Ascending aorta (tissue), 2 donors: ENCODE measurements around the gene PTGER2. TPM values are rescaled to one million over a fixed set of nuclear protein-coding genes. Genes with fewer than 3 reads are reported as not detected.

ENCODE experiments used
- DNase-seq, 2 donors: peaks; one replicate each; pipeline ENCODE4 v3.0.0-alpha.2; 2019; ENCODE audit warnings: low spot score in 2 of 2
- H3K27ac ChIP-seq, 2 donors: fragments of 200-600 bp; sonication (generic); one replicate each; pipeline ENCODE4 v1.5.1; 2016 to 2017; ENCODE audit warnings: mild to moderate bottlenecking in 1 of 2
- H3K27me3 ChIP-seq: fragments of 200-600 bp; sonication (generic); one replicate; pipeline ENCODE4 v1.5.1; 2017
- H3K36me3 ChIP-seq, 2 donors: fragments of 200-600 bp; sonication (generic); one replicate each; pipeline ENCODE4 v1.5.1; 2016
- H3K4me1 ChIP-seq, 2 donors: fragments of 200-600 bp; sonication (generic); one replicate each; pipeline ENCODE4 v1.5.1; 2016 to 2017; ENCODE audit warnings: mild to moderate bottlenecking in 1 of 2
- H3K4me3 ChIP-seq, 2 donors: fragments of 200-600 bp; sonication (generic); one replicate each; pipeline ENCODE4 v1.5.1; 2016 to 2017; ENCODE audit warnings: mild to moderate bottlenecking in 1 of 2
- H3K9me3 ChIP-seq, 2 donors: fragments of 200-600 bp; sonication (generic); one replicate each; pipeline ENCODE4 v1.5.1; 2016
- CTCF ChIP-seq, 3 experiments: fragments of 200-600 bp in 2 of 3; fragments of 450-650 bp in 1 of 3; sonication (generic) in 2 of 3; IDR thresholded peaks; one replicate each; pipeline ENCODE4 v1.5.1; 2016 to 2019; ENCODE audit warnings: antibody characterized with exemption in 3 of 3, mild to moderate bottlenecking in 1 of 3, moderate library complexity in 1 of 3
- intact Hi-C: fragments of 100-400 bp; cut with DNase I; formaldehyde crosslinking; loops from one replicate; pipeline ENCODE4 v1.15.1; 2023
- total RNA-seq: library from RNA; depleted of rRNA; stranded (reverse); fragments of >200 nt; gene quantifications from one replicate; pipeline ENCODE4 v1.1.0, GENCODE V29; 2016

Gene PTGER2
- total RNA-seq, 1 donor from 2014 or later, result 1.9 TPM

GRCh38 chr14:52296378-52296777, 17.7 kb upstream of the PTGER2 start:
- Histone ChIP-seq H3K27ac (no peak overlapping the region), H3K4me1 (no peaks in the 10 kb centered on the region), H3K9me3 (no peaks in the 10 kb centered on the region), H3K4me3 (no peak overlapping the region), H3K36me3 (no peaks in the 10 kb centered on the region), H3K27me3 (no peaks in the 10 kb centered on the region)
- TF ChIP-seq CTCF (IDR thresholded peaks at IDR 0.05), result no peak
- no peak for DNase-seq
- intact Hi-C loops, result no loop called here

GRCh38 chr14:52298795-52299194, 15.3 kb upstream of the PTGER2 start:
- DNase-seq, result no peak
- intact Hi-C loops, result loop anchor here (1.0 kb wide), 1 partner anchor 175 kb away; no protein-coding TSS in a partner anchor
- no peaks in the 10 kb centered on the region for H3K27me3 ChIP-seq

GRCh38 chr14:52299692-52300278, 14.3 kb upstream of the PTGER2 start:
- intact Hi-C loops, result loop anchor here (1.0 kb wide), 1 partner anchor 174 kb away; no protein-coding TSS in a partner anchor
- Histone ChIP-seq H3K36me3 (no peaks in the 10 kb centered on the region), H3K4me3 (no peak overlapping the region), H3K27ac (no peak overlapping the region), H3K4me1 (no peaks in the 10 kb centered on the region), H3K9me3 (no peaks in the 10 kb centered on the region), H3K27me3 (no peaks in the 10 kb centered on the region)
- no peak for DNase-seq
- peak; percentile 49 to 74 (median 52) for TF ChIP-seq CTCF (IDR thresholded peaks at IDR 0.05)

More at GRCh38 chr14:52298795-52299194, 15.3 kb upstream of the PTGER2 start:
- no peaks in the 10 kb centered on the region for H3K4me1 ChIP-seq
- H3K27ac ChIP-seq, result no peak overlapping the region
- no peak overlapping the region for H3K4me3 ChIP-seq
- no peaks in the 10 kb centered on the region for H3K36me3 ChIP-seq
- no peaks in the 10 kb centered on the region for H3K9me3 ChIP-seq
- no peak for TF ChIP-seq CTCF (IDR thresholded peaks at IDR 0.05)

GRCh38 chr14:52303236-52303635, 10.9 kb upstream of the PTGER2 start:
- no peak for TF ChIP-seq CTCF (IDR thresholded peaks at IDR 0.05)
- intact Hi-C loops, result no loop called here
- H3K36me3 ChIP-seq, result no peaks in the 10 kb centered on the region
- no peaks in the 10 kb centered on the region for H3K27me3 ChIP-seq
- no peaks in the 10 kb centered on the region for H3K4me1 ChIP-seq
- no peaks in the 10 kb centered on the region for H3K9me3 ChIP-seq
- no peak overlapping the region for H3K4me3 ChIP-seq
- no peak overlapping the region for H3K27ac ChIP-seq
- DNase-seq, result no peak

GRCh38 chr14:52304248-52304904, 9.7 kb upstream of the PTGER2 start:
- Histone ChIP-seq H3K4me1 (no peaks in the 10 kb centered on the region), H3K27ac (no peak overlapping the region), H3K36me3 (no peaks in the 10 kb centered on the region), H3K4me3 (no peak overlapping the region), H3K27me3 (no peaks in the 10 kb centered on the region), H3K9me3 (no peaks in the 10 kb centered on the region)
- intact Hi-C loops, result no loop called here
- DNase-seq, result no peak
- no peak for TF ChIP-seq CTCF (IDR thresholded peaks at IDR 0.05)
